SIG-M5 treated with dmso at 0.1 percent for 504 hours (cell line): ENCODE data around the gene SRRM2.

Source experiments
- DNase-seq: peaks from one replicate; lab custom pipeline; 2025; ENCODE audit not compliant: unreplicated experiment; lab: John Stamatoyannopoulos, UW

Gene SRRM2

DNA sequence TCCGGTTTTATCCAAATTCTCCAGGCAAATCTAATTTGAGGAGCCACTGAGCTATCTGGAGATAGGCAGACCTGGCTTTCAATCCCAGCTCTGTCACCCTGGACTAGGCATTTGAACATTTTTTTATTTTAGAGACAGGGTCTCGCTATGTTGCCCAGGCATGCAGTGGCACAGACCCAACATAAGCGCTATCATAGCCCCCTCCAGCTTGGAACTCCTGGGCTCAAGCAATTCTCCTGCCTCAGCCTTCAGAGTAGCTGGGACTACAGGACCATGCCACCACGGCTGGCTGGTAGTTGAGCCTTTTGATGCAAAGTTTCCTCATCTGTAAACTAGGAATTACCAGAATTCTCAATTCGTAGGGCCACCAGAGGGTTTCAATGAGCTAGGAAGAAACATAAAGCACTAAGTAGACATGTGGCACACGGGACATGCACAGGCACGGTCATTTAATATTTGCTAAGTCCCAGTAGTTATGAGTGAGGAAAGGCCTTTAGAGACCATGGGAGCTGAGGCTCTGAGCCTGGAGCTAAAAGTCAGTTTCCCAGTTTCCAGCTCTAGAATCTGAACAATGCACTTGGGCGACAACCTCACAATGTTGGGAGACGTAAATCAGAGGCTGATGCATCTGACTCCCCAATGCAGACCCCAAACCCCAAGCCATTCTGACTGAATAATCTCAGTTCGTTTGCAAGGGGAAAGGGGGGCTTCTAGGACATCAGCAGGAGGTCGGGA, 23.5 kb downstream of the SRRM2 start:
- DNase-seq = no peak

DNA sequence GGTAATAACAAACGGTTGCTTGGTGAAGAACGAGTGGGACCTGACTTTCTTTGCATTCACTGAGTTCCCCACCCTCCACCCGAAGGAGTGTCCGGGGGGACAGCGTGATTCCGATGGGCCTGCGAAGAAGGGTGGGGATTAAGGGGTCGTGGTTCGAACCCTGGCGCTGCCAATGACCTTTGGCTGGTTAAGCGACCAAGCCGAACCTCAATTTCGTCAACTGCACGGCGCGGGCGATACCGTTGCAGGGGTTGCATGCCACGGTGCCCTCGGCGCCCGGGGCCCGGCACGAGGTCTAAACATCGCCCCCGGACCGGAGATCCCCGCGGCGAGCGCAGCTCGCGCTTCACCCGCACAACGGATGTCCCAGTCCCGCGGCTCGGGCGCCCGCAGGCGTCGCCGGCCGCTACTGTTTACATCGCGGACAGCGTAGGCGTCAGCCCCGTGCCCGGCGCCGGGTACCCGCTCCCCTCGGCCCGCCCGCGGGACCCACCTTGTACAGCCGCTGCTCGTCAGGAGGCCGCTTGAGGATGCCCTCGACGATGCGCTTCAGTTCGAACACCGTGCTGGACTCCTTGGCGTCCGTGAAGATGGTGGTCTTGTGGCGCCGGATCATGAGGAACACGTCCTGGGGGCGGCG, 24.2 kb downstream of the SRRM2 start:
- DNase-seq = no peak

DNA sequence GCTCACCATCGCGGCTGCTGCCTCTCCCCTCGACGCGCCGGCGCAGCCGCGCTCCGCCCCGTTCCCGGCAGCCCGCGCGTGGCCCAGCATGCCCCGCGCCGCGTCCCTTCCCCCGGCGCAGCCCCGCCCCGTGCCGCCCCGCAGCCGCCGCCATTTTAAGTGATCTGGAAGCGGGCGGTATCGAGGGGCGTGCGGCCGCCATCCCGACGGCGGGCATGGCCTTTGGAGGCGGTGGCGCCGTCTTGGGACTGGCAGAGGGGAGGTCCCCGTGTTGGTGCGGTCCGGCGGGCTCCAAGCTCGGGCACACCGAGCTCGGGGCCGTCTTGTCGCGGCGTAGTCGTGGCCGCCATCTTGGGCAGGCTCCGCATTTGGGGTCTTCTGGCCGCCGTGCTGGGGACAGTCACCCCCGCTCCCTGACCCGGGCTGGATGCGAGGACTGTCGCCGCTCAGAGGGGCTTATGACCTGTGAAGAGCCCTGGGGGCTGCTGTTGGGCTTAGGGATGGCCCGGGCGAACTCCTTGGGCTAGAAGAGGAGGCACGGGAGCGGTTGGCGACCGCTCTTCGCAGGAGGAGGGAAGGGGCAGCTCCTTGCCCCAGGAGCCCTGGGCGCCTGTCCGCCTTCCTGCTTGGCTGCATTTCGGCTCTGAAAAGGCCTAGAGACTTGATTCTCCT, 24.9 kb downstream of the SRRM2 start, which contains the start of gene ELOB:
Gene ELOB, minus strand, starts transcription at position 50 of the 672 bp plus-strand sequence. Its CDS starts 41 bp downstream, at position 9.
- peak; percentile 75 for DNase-seq

DNA sequence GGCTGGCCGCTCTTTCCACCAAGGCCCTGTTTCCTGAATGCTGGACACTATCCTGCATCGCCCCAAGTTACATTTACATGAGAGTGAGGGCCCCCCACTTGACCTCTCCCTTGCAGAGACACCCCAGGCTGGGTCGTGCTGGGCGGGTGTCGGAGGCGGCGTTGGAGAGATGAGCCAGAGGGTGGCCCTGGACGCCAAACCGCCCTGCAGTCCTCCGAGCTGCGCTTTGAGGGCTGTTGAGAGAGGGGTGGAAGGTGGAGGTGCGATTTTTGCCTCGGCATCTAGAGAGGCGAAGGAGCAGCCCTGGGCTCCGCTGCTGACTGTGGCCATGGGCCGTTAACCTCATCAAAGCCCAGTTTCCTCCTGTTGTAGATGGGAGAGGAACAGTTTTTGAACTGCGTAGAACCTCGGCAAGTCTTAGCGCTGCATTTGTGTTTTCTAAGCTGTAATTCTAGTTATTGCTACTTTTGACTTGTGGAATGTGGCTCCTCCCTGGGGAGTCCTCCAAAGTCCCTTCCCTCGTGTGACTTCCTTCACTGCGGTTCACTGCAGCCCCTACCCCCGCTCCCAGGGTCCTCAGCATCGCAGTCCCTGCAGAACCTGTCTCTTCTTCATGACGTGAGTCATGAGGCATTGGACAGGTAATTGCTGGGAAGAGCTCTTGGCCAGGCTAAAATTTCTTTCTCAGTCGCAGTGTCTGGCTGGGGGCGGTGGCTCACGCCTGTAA, 25.6 kb downstream of the SRRM2 start:
- no peak for DNase-seq

DNA sequence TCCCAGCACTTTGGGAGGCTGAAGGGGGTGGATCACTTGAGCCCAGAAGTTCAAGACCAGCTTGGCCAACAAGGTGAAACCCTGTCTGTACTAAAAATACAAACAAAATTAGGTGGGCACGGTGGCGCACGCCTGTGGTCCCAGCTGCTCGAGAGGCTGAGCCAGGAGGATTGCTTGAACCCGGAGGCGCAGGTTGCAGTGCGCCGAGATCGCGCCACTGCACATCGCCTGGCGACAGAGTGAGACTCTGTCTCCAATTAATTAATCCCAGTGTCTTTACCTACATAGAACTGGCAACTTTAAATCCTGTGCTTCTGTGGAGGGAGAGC, 26.2 kb downstream of the SRRM2 start:
- DNase-seq = no peak

DNA sequence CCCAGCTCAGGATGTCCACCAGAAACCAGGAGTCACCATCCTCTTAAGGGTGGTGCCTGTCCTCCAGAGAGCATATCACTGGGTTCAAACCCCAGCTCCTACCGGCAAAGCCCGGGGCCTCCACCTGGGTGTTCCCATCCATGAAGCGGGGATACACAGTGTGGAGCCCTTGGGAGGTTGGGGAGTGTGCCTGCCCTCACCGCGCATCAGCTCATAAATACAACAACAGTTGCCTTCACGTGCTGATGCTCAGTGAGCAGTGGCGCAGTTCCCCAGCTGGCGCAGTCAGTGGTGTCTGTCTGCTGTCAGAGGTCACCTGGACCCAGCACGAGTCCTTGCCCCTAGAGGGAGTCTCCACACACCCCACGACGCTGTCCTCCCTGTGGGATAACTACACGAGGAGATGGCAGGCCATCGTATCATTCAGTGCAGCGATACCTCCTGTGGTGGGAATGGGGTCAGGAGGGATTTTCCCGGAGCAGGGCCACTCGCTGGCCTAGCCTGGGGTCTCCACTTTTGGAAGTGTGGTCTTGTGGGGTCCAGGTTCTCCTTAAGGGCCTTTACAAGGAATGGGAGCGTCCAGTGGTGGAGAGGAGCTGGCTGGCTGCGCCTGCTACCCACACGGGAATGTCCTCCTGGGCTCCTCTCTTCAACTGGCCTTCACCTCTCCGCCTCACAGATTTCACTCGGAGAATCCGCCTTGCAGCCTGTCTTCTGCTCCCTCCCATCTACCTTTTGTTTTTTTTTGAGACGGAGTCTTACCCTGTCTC, 26.9 kb downstream of the SRRM2 start:
- no peak for DNase-seq

DNA sequence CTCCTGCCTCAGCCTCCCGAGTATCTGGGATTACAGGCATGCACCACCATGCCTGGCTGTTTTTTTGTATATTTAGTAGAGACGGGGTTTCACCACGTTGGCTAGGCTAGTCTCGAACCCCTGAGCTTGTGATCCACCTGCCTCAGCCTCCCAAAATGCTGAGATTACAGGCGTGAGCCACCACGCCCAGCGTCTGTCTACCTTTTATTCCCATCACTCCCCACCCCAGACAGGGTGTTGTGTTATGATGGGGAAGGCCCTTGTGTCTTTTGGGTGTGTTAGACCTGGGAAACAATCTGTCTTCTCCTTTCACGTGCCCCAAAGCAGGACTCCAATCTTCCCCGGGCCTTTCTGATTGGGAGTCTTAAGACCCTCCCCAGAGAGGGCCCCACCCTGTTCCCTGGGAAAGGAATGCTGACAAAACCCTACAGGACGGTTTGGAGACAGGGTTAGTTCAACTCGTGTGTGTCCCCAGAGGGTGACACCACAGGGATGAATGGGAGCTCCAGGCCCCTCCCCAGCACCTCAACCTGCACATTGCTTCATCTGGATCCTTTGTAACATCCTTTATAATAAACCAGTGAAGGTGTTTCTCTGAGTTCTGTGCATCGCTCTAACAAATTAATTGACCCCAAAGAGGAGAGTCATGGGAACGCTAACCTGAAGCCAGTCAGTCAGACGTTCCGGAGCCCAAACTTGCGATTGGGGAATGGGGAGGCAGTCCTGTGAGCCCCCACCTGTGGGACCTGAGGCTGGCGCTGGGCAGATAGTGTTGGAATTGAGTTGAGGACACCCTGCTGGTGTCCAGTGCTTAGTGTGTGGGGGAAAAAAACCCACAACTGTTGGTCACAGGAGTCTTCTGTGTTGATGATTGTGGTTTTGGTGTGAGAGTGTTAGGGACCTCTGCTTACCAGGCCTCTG, 27.8 kb downstream of the SRRM2 start:
- DNase-seq = no peak

DNA sequence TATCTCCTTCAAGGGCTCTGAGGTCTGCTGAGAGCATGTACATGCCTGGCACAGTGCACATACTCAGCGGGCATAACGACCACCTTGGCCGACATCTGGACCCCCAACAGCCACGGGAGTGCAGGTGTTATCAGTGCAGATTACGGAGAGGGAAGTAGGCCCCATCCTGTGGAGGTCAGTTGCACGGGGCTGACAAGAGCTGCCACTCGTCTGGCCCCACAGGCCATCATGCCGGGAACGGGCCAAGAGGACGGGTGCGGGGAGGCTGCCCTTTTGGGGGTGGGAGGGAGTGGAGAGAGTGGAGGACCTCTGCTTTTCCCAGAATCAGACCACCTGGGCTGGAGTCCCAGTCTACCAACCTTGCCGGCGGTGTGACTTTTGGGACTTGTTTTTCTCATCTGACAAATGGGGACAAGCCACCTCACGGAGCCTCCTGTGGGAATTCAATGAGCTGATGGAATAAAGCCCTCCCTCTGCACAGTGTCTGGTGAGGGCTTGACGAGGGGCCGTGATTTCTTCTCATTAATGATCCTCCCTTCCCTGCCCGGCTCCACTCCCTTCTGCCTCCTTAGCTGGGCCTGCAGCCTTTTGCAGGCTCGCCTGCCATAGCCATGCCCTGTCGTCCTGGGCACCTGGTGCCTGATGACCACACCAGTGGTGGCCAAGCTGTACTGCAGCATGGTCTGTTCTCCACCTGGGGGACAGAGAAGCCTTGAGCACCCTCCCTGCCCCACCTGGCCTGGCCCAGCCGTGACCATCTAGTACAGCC, 30.3 kb downstream of the SRRM2 start:
- DNase-seq = no peak

DNA sequence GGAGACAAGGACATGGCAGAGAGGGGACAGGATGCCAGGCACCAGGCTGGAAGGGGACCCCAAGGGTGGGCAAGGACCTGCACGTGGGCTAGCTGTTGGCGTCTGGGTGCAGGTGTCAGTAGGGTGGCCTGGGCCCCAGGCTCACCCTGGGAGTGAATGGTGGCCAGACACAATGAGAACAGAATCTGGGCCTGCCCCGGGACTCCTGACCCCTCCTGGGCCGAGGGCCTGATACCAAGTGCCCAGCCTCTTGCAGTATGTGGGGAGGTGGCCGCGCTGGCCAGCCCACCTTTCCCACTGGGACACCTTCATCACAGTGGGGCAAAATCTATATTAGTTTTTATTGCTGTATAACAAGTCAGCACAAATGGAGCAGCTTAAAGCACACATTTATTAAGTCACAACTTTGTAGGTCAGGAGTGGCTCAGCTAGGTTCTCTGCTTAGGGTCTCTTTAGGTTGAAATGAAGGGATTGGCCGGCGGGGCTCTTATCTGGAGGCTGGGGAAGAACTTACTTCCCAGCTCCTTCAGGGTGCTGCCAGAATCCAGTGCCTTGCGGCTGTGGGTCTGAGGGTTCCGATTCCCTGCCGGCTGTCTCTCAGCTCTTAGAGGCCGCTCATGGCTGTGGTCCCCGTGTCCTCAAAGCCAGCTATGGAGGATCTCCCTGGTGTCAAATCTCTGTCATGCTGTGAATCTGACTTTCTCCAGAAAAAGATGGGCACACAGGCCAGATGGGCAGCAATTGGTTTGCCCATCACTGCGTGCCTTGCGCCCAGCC, 31.3 kb downstream of the SRRM2 start:
- no peak for DNase-seq

DNA sequence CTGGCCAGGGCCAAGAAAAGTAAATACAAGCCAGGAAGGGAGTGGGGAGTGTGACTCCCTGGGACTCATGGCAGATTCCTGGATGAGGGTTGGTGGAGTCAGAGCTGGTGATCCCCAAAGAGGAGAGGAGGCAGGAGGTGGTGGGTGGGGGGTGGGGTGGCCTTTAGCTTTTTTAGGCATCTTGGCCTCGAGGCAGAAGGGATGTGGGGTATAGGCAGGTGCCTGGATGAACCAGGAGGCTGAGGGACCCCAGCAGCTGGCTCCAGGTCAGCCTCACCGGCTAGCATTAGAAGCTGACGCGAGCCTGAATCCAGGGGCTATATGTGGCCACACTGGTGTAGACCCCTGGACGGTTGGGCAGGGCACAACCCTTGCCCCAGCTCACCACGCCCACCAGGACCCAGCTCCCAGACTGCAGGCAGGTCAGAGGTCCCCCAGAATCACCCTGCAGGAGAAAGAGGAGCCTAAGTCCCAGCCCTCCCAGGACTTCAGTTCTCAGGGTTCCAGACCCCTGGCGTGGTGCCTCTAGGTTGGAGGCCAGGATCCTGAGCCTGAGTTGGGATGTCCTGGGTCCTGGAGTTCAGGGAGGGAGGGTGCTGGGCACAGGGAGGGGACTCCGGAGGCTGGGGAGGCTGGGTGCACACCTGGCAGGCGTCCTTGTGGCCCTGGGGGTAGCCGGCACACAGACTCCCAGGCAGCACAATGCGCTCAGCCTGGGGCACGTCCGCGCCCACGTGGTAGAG, 32.1 kb downstream of the SRRM2 start:
- DNase-seq = no peak

DNA sequence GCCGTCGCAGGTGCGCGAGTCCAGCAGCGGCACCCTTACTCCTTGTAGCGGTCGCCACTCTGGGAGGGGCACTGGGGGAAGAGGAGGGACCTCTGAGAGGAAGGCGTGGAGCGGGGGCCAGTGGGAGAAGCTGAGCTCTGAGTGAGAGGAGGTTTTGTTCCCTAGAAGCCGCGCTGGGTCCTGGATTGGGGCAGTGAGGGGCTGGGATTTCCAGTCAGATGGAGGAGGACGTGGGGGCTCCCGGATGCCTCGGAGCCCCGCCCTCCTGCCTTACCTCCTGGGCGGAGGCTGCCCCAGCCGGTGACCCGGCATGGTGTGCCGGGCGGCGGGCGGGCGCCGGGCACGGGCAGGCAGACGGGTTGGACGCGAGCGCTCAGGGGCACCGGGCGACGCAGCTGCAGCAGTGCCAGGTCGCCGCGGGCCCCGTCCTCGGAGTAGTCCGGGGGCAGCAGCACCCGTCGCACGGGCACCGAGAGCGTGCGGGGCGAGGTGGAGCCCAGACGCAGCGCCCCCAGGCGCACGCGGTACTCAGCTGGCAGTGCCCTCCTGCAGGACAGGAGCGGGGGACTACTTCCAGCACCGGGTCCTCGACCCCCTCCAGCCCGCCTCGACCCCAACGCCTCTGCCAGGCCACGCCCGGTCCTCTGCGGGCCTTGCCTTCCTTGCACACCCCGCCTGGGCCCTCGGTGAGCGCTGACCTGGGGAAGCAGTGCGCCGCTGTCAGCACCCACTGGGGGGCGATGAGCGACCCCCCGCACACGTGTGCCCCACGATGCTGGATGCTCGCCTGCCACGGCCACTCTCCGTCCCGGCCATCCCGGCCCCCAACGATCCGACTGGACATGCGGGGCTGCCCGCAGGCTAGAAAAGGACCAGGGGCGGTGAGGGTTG, 32.9 kb downstream of the SRRM2 start:
- DNase-seq = no peak

DNA sequence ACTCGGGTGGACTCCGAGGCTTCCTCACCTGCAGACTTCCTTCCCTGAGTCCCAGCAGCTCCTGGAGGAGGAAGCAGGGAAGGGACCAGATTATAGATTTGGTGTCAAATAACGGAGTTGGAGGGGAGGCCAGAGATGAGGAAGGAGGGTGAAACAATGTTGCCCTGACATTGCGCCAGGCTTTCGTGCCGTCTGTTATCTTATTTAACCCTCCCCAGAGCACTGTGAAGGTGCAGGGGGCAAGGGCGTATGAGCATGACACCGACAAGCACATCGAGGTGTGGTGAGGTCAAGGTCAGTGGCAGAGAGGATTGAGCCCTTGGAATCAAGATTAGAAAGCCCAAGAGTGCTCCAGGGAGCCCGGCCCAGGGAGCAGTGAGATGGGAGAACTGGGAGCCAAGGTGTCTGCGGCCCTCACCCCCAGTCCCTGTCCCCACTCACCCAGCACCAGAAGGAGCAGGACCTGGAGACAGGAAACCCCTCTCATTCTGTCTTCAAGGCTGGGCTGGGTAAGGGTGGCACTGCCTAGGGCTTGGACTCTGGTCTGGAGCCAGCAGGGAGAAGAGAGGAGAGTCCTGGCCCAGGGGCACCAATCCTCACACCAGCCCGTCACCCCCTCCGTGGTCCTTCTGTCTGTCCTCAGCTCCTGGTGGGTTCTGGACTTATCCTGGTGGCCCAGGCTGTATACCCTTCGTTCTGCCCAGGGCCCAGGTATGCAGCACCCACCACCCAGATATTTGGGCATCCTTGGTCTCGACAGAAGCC, 33.8 kb downstream of the SRRM2 start:
- no peak for DNase-seq

DNA sequence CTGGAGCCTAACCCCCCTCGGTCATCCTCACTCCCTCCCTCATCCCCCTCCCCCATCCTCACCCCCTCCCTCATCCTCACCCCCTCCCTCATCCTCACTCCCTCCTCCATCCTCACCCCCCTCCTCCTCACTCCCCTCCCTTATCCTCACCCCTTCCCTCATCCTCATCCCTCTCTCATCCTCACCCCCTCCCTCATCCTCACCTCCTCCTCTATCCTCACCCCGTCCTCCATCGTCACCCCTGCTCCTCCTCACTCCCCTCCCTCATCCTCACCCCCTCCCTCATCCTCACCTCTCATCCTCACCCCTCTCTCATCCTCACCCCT, 34.4 kb downstream of the SRRM2 start:
- DNase-seq = no peak

DNA sequence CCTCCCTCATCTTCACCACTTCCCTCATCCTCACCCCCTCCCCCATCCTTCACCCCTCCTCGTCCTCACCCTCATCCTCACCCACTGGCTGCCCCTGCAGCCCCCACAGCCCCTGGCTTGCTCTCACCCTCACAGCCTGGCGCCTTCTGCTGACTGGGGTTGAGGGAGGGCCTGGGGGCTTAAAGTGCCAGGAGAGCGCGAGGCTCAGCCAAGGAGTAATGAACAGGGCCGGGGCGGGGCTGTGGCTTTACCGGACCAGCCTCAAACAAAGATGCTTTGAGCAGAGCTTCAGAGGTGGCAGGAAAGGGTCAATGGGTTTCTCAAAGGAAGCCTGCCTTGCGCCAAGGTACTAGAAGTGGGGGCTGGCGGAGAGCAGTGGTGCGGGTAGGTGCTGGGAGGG, 35.0 kb downstream of the SRRM2 start, which contains the start of gene PRSS33:
Gene PRSS33, minus strand, starts transcription at position 155 of the 400 bp plus-strand sequence. CDS start 1,013 bp downstream, outside the sequence.
- no peak for DNase-seq

DNA sequence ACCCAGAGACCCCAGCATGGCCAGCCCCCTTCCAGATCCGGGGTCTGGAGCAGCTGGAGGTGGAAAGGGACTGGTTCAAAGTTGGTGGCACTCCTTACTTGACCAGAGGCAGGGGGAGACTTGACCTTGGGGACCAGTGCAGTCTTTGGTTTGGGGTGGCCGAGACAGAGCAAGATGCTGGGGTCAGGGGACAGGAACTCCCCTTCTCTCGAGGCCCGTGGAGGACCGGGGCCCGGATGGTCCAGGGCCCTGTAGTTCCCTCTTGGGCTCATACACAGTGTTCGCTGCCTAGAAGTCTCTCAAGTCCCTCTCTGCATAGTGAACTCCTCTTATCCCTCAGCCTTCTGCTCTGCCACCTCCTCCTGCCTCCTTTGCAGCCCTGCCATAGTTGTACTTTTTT, 35.5 kb downstream of the SRRM2 start:
- DNase-seq = no peak

DNA sequence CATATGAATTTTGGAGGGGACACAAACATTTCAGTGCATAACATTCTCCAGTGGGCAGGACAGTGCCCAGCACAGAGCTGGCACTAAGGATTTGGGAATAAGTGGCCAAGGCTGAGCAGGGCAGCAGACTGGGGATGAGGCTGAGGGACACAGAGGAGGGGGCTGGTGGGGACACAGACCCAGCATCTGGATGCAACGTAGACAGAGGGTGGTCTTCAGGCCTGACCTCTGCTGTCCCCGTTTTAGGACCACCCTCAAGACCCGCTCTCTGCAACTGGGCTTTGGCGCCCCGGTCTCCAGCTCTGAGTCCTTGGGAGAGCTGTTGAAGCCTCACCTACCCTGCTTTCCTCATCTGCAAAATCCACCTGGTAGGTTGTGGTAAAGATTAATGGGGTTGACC, 38.2 kb downstream of the SRRM2 start:
- no peak for DNase-seq
